IgD-negative memory B cell (primary cell): ENCODE data around the gene FGR. TPM values are rescaled to one million over a fixed set of nuclear protein-coding genes. Genes with fewer than 3 reads are reported as not detected.
"Not testable (repeated sequence)": the region's sequence is repeated elsewhere in the genome, so short reads cannot be mapped to it uniquely, and the experiment has no call there.

Source experiments
- H3K27ac Mint-ChIP-seq, 3 donors: one replicate each; pipeline ENCODE4 v1.8.0; 2020 to 2022; ENCODE audit warnings: mild to moderate bottlenecking in 3 of 3, mixed read lengths in 3 of 3, moderate library complexity in 1 of 3
- H3K27me3 Mint-ChIP-seq: one replicate; pipeline ENCODE4 v1.8.0; 2021; ENCODE audit warnings: mixed read lengths
- H3K36me3 Mint-ChIP-seq: one replicate; pipeline ENCODE4 v1.8.0; 2020; ENCODE audit warnings: mild to moderate bottlenecking, mixed read lengths
- H3K4me1 Mint-ChIP-seq, 3 donors: one replicate each; pipeline ENCODE4 v1.8.0; 2020 to 2022; ENCODE audit warnings: mixed read lengths in 3 of 3, mild to moderate bottlenecking in 1 of 3
- H3K4me3 Mint-ChIP-seq, 4 donors: one replicate each; pipeline ENCODE4 v1.8.0; 2020 to 2022; ENCODE audit warnings: mild to moderate bottlenecking in 4 of 4, mixed read lengths in 4 of 4, moderate library complexity in 3 of 4
- H3K9me3 Mint-ChIP-seq, 3 donors: one replicate each; pipeline ENCODE4 v1.8.0; 2020 to 2021; ENCODE audit warnings: mixed read lengths in 3 of 3, mild to moderate bottlenecking in 1 of 3
- polyA plus RNA-seq: library from polyadenylated mRNA; unstranded; fragments of 300-500 nt; fragmentation: Illumina TruSeq; gene quantifications from one replicate; pipeline ENCODE4 v1.2.3, GENCODE V29; 2021

FGR gene
- polyA plus RNA-seq, 1 donor from 2014 or later, result 72.0 TPM

- Mint-ChIP-seq H3K27ac (no peak overlapping the region), H3K4me1 (peaks cover 12 to 23% (median 21%) of the 10 kb centered on the region in 3 donors), H3K4me3 (no peak overlapping the region)
These were observed 13.7 kb downstream of the FGR start for GRCh38 chr1:27621051-27621920.

GRCh38 chr1:27619782-27620438 lies 15.1 kb downstream of the FGR start:
- H3K27ac Mint-ChIP-seq, result peak overlapping the region; percentile 27 to 78 (median 48)
- H3K27me3 Mint-ChIP-seq, H3K9me3 Mint-ChIP-seq, H3K36me3 Mint-ChIP-seq, H3K4me3 Mint-ChIP-seq: not testable (repeated sequence)
- peaks cover 13 to 19% (median 19%) of the 10 kb centered on the region in 3 donors for H3K4me1 Mint-ChIP-seq

More at GRCh38 chr1:27621051-27621920, 13.7 kb downstream of the FGR start:
- peaks cover 2% of the 10 kb centered on the region for H3K36me3 Mint-ChIP-seq
- no peaks in the 10 kb centered on the region for H3K9me3 Mint-ChIP-seq
- H3K27me3 Mint-ChIP-seq, result no peaks in the 10 kb centered on the region

GRCh38 chr1:27618341-27619082 lies 16.5 kb downstream of the FGR start:
- Mint-ChIP-seq H3K4me3 (peak overlapping the region in 2 of 4 donors; percentile 11 to 34), H3K9me3 (no peaks in the 10 kb centered on the region), H3K27me3 (no peaks in the 10 kb centered on the region), H3K36me3 (peaks cover 2% of the 10 kb centered on the region), H3K27ac (peak overlapping the region; percentile 6 to 70 (median 59)), H3K4me1 (peaks cover 15 to 21% (median 19%) of the 10 kb centered on the region in 3 donors)

- Mint-ChIP-seq H3K4me3 (peak overlapping the region in 1 of 4 donors; percentile 59), H3K9me3 (no peaks in the 10 kb centered on the region), H3K4me1 (peaks cover 13 to 21% (median 19%) of the 10 kb centered on the region in 3 donors), H3K27me3 (no peaks in the 10 kb centered on the region), H3K27ac (peak overlapping the region; percentile 3 to 70 (median 6)), H3K36me3 (peaks cover 2% of the 10 kb centered on the region)
These were observed 17.6 kb downstream of the FGR start for GRCh38 chr1:27617420-27617819.

GRCh38 chr1:27616441-27616840 lies 18.5 kb downstream of the FGR start:
- peaks cover 13 to 21% (median 19%) of the 10 kb centered on the region in 3 donors for H3K4me1 Mint-ChIP-seq
- H3K27me3 Mint-ChIP-seq, result no peaks in the 10 kb centered on the region
- no peak overlapping the region for H3K4me3 Mint-ChIP-seq
- peaks cover 2% of the 10 kb centered on the region for H3K36me3 Mint-ChIP-seq
- no peaks in the 10 kb centered on the region for H3K9me3 Mint-ChIP-seq
- peak overlapping the region in 1 of 3 donors; percentile 95 for H3K27ac Mint-ChIP-seq

GRCh38 chr1:27615346-27616192 lies 19.4 kb downstream of the FGR start:
- Mint-ChIP-seq H3K9me3 (no peaks in the 10 kb centered on the region), H3K36me3 (peaks cover 2% of the 10 kb centered on the region), H3K27ac (peak overlapping the region in 1 of 3 donors; percentile 95), H3K27me3 (no peaks in the 10 kb centered on the region), H3K4me3 (no peak overlapping the region), H3K4me1 (peaks cover 14 to 20% (median 17%) of the 10 kb centered on the region in 3 donors)

GRCh38 chr1:27614625-27615344 lies 20.2 kb downstream of the FGR start:
- Mint-ChIP-seq H3K27me3 (peaks cover 1% of the 10 kb centered on the region), H3K4me3 (no peak overlapping the region), H3K36me3 (peaks cover 2% of the 10 kb centered on the region), H3K4me1 (peaks cover 14 to 20% (median 17%) of the 10 kb centered on the region in 3 donors), H3K27ac (no peak overlapping the region), H3K9me3 (no peaks in the 10 kb centered on the region)

GRCh38 chr1:27614043-27614624 lies 20.9 kb downstream of the FGR start:
- Mint-ChIP-seq H3K4me3 (no peak overlapping the region), H3K4me1 (peaks cover 14 to 20% (median 17%) of the 10 kb centered on the region in 3 donors), H3K27me3 (peaks cover 1% of the 10 kb centered on the region), H3K36me3 (peaks cover 2% of the 10 kb centered on the region), H3K27ac (no peak overlapping the region), H3K9me3 (no peaks in the 10 kb centered on the region)

- Mint-ChIP-seq H3K36me3 (peaks cover 2% of the 10 kb centered on the region), H3K4me1 (peaks cover 5 to 10% (median 9%) of the 10 kb centered on the region in 3 donors), H3K27me3 (peaks cover 1% of the 10 kb centered on the region), H3K4me3 (no peak overlapping the region), H3K9me3 (no peaks in the 10 kb centered on the region), H3K27ac (peak overlapping the region in 1 of 3 donors; percentile 91)
These were observed 22.3 kb downstream of the FGR start for GRCh38 chr1:27612718-27613117.

- peaks cover 2 to 12% (median 9%) of the 10 kb centered on the region in 3 donors for H3K4me1 Mint-ChIP-seq
- no peaks in the 10 kb centered on the region for H3K9me3 Mint-ChIP-seq
- H3K27ac Mint-ChIP-seq, result peak overlapping the region in 2 of 3 donors; percentile 50 to 64
- H3K36me3 Mint-ChIP-seq, result peaks cover 2% of the 10 kb centered on the region
- peaks cover 1% of the 10 kb centered on the region for H3K27me3 Mint-ChIP-seq
- peak overlapping the region in 1 of 4 donors; percentile 20 for H3K4me3 Mint-ChIP-seq
These were observed 23.5 kb downstream of the FGR start for GRCh38 chr1:27611450-27611849.

GRCh38 chr1:27609618-27610240 lies 25.3 kb downstream of the FGR start:
- Mint-ChIP-seq H3K9me3 (no peaks in the 10 kb centered on the region), H3K36me3 (no peaks in the 10 kb centered on the region), H3K4me1 (peaks cover 11 to 15% (median 15%) of the 10 kb centered on the region in 3 donors), H3K27ac (no peak overlapping the region), H3K4me3 (no peak overlapping the region), H3K27me3 (peaks cover 1% of the 10 kb centered on the region)

- Mint-ChIP-seq H3K27me3 (peaks cover 1% of the 10 kb centered on the region), H3K4me3 (no peak overlapping the region), H3K36me3 (no peaks in the 10 kb centered on the region), H3K9me3 (no peaks in the 10 kb centered on the region), H3K4me1 (peaks cover 11 to 17% (median 15%) of the 10 kb centered on the region in 3 donors), H3K27ac (no peak overlapping the region)
These were observed 25.8 kb downstream of the FGR start for GRCh38 chr1:27609210-27609555.

- Mint-ChIP-seq H3K4me3 (no peak overlapping the region), H3K4me1 (peaks cover 11 to 20% (median 15%) of the 10 kb centered on the region in 3 donors), H3K27me3 (peaks cover 1% of the 10 kb centered on the region), H3K36me3 (no peaks in the 10 kb centered on the region), H3K27ac (no peak overlapping the region), H3K9me3 (no peaks in the 10 kb centered on the region)
These were observed 27.7 kb downstream of the FGR start for GRCh38 chr1:27607239-27607804.
